SK-N-MC (cell line): ENCODE measurements around the gene EMP2.

Experiments used
- EZH2 ChIP-seq: fragments of 200-600 bp; sonication (generic); IDR thresholded peaks from one replicate; pipeline ENCODE4 v1.6.1; 2017; ENCODE audit warnings: antibody characterized with exemption
- POLR2AphosphoS5 ChIP-seq: IDR thresholded peaks from 2 replicates; pipeline ENCODE4 v1.6.1; 2012; ENCODE audit warnings: mild to moderate bottlenecking, low read depth, low read length, borderline replicate concordance

- TF ChIP-seq EZH2 (no peak), POLR2AphosphoS5 (no peak)
These were observed 61.8 kb downstream of the EMP2 start for GRCh38 chr16:10518479-10519041.
